Measurements from ENCODE around the gene ASTN2.

ASTN2 gene

GRCh38 chr9:116491219-116491618, 923.6 kb downstream of the ASTN2 start:
- no peak for DNase-seq

GRCh38 chr9:116490321-116490720, 924.5 kb downstream of the ASTN2 start:
- DNase-seq, result no peak

DNA sequence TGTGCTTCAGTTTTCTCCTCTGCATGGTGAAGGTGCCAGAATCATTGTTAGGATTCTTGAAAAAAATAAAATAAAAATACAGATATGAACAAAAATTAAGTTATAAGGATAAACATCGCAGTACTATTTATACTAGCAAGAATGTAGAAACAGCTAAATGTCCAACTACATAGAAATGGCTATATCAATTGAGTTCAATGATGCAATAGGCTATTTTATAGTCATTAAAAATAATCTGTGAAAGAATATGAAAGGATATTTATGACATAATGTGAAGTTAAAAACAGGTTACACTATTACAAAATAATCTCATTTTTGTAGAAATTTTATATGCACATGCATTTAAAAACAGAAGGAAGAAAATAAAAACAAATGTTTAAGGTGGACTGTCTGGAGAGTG, 926.5 kb downstream of the ASTN2 start:
- DNase-seq, result no peak

DNA sequence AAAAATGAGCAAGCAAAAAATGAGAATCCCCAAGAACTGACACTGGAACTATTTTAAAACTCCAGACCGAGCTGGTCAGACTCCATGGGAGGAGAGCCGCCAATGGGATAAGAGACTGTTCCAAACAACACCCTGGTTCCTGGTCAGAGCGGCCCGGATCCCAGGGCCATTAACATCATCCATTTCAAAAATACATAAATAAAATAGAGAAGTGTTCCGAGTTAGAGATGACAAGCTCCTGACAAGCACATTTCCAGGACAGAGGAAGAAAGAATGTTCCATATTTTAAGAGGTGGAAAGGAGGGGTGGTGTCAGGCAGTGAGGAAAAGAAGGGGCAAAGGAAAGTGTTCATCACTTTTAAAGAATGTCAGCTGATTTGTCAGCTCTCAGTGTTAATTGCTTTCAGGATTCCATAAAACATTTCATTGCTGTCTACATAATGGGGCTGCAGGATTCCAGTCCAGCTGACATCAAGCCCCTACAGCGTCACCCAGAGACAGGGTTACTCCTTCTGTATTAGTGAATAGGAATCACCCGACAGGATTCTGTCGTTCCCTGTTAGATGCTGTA, 930.3 kb downstream of the ASTN2 start:
- no peak for DNase-seq

DNA sequence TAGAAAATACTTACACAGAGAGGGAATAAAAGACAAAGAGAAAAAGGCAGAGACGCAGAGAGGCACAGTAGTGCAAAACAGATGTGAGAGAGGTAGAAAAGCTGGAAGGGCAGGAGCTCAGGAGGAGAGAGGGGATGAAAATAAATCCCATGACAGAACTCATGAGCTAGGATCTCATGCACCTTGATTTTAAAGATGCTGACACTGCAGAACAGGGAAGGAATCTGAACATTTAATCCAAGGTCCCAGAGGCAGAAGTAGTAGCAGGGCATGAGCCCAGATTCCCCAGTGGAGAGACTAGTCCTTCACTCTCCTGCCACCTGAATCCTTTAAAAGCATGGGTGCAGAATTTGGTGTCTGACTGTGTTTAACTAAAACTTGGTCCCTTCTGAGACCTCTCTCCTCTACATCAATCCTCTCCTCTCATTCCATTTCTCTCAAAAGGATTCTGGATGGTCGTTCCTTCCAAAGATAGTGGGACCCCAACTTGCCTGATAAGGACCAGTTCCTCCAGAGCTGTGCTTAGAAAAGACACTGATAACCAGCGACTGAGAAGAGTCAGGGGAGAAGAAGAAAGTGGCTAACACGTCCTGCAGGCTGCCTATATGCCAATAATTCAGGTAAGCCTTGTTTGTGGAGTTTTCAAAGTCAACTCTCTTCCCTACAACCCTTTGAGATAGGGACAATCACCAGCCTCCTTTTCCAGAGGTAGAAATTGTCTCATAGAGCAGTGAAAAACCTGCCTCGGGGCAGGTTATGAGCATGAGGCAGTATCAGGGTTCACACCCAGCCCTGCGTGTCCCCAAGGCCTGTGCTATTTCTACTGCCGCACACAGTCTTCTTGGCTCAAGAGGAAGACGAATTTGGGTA, 931.0 kb downstream of the ASTN2 start:
- DNase-seq, result no peak

DNA sequence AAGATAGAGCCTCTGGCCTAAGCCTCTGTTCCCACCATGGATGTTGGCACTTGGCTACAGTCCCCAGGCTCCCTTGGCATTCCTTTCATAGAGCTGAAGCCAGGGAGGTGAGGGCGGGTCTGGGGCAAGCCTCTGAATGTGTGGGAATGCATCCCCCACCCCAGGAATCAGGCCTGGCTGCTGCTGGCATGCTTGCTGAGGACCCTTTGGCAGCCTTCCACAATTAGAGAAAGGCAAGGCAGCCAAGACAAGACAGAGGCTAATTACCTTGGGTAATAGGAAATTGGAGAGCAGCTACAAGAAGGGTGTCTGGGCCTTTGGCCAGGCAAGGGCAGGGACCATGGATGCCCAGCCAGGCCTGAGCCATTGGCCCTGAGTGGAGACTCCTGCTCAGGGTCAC, 932.1 kb downstream of the ASTN2 start:
- DNase-seq, result no peak

DNA sequence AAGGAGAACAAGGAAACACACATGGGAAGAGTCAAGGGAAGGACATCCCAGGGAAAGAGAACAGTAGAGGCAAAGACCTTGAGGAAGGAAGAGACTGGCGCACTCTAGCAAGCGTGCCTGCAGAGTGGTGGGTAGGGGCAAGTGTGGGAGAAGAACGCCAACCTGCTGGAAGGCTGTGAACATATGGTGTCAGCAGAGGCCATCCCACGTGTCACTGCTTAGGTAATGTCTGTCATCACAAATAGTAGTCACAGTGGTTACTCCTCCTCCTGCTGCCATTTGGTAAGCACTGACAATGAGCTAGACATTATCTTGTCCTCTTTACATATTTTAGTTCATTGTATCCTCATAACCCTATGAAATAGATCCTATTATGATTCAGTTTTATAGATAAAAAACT, 934.2 kb downstream of the ASTN2 start:
- no peak for DNase-seq

GRCh38 chr9:116479967-116480366, 934.9 kb downstream of the ASTN2 start:
- no peak for DNase-seq

DNA sequence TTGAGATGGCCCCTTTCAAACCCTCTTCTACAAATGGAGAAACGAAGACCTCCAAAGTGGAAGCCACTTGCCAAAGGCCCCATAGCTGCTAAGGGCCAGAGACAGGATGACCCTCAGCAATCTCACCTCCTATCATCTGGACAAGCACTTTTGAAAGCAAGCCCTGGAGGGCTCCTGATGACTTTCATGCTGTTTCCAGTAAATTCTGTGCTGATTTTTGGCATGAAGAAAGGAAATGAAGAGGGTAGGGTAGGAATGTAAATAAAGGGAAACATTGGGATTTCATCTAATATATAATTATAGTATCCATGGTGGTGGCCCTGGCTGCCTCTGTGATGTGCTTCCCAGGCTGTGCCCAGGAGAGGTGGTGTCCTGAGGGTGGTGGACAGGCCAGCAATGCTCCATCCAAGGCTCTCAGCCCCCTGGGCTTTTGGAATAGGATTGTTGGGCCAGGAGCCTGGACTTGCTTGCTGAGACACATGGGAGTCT, 935.8 kb downstream of the ASTN2 start:
- DNase-seq, result no peak

DNA sequence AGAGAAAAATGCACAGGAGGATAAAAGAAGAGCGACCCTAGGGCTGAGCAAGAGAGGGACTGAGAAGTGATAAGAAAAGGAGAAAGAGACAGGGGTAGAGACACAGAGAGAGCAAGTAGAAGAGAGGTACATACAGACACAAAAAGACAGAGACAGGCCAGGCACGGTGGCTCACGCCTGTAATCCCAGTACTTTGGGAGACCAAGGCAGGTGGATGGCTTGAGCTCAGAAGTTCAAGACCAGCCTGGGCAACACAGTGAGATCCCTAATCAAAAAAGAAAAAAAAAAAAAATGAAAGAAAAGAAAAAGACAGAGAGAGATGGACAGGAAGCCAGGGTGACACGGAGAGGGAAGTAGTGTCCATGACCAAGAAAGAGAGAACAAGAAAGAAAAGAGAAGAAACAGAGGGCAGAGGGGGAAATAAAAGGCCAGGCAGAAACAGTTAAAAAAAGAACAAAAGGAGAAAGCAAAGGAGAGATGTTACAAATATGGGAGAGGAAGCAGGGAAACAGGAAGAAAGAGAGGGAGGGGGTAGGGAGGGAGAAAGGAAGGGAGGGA, 937.2 kb downstream of the ASTN2 start:
- no peak for DNase-seq

DNA sequence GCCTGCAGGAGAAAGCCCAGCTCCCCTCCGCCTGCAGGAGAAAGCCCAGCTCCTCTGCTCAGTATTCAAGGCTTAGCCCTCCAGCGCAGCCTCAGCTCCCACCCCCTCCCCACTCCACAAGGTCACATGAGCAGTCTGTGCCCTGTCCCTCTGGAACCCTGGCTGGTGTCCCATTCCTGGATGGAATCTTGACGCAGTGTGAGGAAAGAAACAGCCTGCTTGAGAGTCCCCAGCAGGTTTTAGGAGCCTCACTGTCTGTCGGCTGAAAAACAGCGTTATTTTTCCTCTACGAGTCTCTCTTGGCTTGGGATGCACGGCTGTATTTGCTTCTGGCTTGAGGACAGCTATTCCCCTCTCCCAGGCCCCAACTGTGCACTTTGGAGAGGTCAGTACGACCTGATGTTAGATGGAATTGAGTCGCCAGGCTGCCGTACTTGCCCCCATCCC, 937.9 kb downstream of the ASTN2 start:
- no peak for DNase-seq

- no peak for DNase-seq
These were observed 938.9 kb downstream of the ASTN2 start for GRCh38 chr9:116476002-116476401.

DNA sequence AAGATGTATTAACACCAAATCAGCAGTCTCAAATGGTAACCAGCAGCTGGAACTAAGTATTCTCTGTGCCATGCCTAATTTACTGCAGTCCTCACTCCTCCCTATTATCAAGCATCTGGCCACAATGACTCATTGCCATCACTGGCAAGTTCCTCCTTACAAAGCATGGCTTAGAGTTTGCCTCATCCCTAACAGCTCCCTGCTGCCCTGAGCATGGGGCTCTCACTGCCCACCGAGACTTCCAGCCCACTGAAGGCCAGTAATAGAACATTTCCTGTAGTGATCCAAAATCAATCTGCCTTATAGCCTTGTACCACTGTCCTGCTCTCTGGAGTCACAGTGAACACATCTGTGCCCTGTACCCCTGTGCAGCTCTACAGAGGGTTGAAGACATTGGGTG, 939.7 kb downstream of the ASTN2 start:
- no peak for DNase-seq

DNA sequence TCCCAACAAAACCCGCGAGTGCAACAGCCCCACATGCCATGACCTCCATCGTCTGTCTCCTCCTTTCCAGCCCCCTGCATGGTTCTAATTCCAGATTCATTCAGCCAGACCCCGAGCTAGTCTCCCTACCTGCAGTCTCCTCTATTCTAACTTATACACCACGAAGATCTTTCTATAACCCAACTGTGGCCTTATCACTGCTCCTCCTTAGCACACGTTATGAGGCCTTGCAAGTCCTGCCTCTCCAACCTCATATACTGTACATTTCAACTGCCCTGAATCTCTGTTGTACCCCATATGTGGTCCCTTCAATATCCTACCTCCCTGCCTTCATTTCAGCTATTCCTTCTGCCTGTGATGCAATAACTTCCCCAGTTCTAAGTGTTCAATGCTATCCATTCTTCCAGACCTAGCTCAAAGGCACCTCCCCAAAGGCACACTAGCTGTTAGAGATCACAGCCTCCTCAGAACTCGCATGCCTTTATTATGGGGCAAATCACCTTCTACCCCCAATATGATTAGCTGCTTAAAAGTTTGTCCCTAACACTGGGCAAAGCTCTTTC, 942.8 kb downstream of the ASTN2 start:
- DNase-seq, result no peak

GRCh38 chr9:116471093-116471906, 943.6 kb downstream of the ASTN2 start:
- DNase-seq, result no peak

GRCh38 chr9:116468793-116469527, 945.9 kb downstream of the ASTN2 start:
- no peak for DNase-seq

GRCh38 chr9:116468369-116468768, 946.5 kb downstream of the ASTN2 start:
- DNase-seq, result no peak

DNA sequence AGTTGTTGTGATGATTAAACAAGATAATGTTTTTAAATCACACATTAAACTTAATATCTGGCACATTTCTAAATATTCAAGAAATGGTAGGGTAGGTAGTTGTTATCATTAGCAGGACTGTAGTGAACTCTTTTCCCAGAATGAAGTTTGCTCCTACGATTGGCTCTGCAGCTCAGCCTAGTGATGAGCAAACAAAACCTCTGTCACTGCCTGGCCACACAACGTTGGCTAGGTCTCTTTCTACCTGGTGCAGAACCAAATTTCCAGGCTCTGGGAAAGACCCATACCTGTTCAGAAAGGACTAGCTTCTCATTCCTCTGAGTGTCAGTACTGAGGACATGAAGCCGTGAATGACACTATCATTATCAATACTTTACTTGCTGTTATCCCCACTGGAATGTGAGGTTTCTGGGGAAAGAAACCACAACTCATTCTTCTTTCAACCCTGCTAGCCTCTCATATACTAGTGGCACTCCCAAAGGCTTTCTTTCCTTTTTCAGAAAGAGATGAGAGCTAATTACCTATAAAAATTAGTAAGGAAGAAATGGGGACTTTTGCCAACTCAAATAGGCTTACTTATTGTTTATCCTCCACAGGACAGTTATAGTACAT, 947.0 kb downstream of the ASTN2 start:
- DNase-seq, result no peak

GRCh38 chr9:116466271-116467235, 948.3 kb downstream of the ASTN2 start:
- no peak for DNase-seq

DNA sequence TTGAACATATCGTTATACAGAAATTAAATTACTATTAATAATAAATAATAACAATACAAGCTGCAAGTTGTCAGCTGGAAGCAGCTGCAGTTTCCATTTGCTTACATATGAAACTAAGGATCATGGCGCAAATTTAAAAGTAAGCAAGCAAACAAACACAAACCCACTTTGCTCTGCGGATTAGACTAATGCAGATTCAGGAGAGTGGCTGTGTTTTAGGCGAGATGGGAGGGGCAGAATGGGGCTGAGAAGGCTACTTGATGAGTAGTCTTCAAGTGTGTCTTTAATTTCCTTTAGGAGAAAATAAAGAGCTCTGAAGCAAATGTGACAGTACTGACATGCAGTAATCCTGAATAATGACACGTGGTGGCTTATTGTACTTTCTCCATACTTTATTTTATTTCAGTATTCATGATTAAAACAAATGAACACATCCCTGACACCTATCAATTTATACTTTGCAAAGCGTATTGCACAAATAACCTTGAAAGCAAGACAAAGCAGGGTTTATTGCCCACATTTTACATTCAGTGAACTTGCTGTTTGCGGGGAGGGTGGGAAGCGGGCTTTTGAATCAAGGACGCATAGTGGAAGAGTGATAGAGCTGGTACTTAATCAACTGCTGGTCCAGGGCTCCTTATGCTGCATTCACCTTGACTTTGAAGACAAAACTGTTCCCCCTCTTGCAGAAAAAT, 949.1 kb downstream of the ASTN2 start:
- DNase-seq, result no peak

All from stimulated activated CD4-positive, alpha-beta T cell treated with anti-CD3 and anti-CD28 coated beads, Interleukin-4, amount 100 ng/mL, for 4 hours (primary cell).